ENCODE data around the gene PCDHGA9. TPM values are rescaled to one million over a fixed set of nuclear protein-coding genes. Genes with fewer than 3 reads are reported as not detected.
"Not testable (repeated sequence)": the region's sequence is repeated elsewhere in the genome, so short reads cannot be mapped to it uniquely, and the experiment has no call there.

The PCDHGA9 gene
- total RNA-seq, 1 donor from 2014 or later, result 0.73 TPM

- H4K20me1 ChIP-seq (ENCODE audit: insufficient read depth, low read length); H3K36me3 ChIP-seq (ENCODE audit: insufficient read depth, low read length); H3K79me2 ChIP-seq (ENCODE audit: insufficient read depth, low read length); H3K27ac Mint-ChIP-seq (ENCODE audit: unreplicated experiment); H3K27me3 ChIP-seq (ENCODE audit: insufficient read depth, low read length); H3K4me1 Mint-ChIP-seq (ENCODE audit: low read depth, unreplicated experiment); H3K4me3 Mint-ChIP-seq (ENCODE audit: unreplicated experiment); FAIRE-seq; H3K4me1 ChIP-seq (ENCODE audit: insufficient read depth, low read length); H3K27ac ChIP-seq (ENCODE audit: low read depth, low read length); H3K27me3 Mint-ChIP-seq (ENCODE audit: low read depth, unreplicated experiment): not testable (repeated sequence)
- Mint-ChIP-seq H3K9me3 (ENCODE audit: unreplicated experiment) (peaks cover 31% of the 10 kb centered on the region), H3K36me3 (ENCODE audit: low read depth, unreplicated experiment) (peaks cover 27% of the 10 kb centered on the region)
- H3K4me3 ChIP-seq (ENCODE audit: insufficient read depth, low read depth, low read length), result peak within 1 kb of the TSS; percentile 42
- H2AFZ ChIP-seq (ENCODE audit: low read depth, low read length), result peak within 1 kb of the TSS; percentile 41
- peaks cover 41% of the 10 kb centered on the region for H3K9me3 ChIP-seq (ENCODE audit: insufficient read depth, low read depth, low read length)
- peak within 1 kb of the TSS; percentile 64 for H3K4me2 ChIP-seq (ENCODE audit: low read length)
- peak; percentile 41 for TF ChIP-seq CTCF (IDR thresholded peaks at IDR 0.05; ENCODE audit: insufficient read depth, low read depth, low read length)
- peak; percentile 30 for DNase-seq (ENCODE audit: low read depth)
- peak within 1 kb of the TSS; percentile 60 for H3K9ac ChIP-seq (ENCODE audit: low read length)
Measured at GRCh38 chr5:141397756-141398551, 4.6 kb upstream of the PCDHGA9 start, which contains the start of gene PCDHGB5. Gene PCDHGB5 (plus strand): TSS chr5:141397947. CDS start chr5:141398128, 181 bp downstream.

- Histone ChIP-seq H3K79me2 (ENCODE audit: insufficient read depth, low read length) (no peaks in the 10 kb centered on the region), H2AFZ (ENCODE audit: low read depth, low read length) (no peak overlapping the region), H3K27ac (ENCODE audit: low read depth, low read length) (no peak overlapping the region), H3K36me3 (ENCODE audit: insufficient read depth, low read length) (no peaks in the 10 kb centered on the region), H3K4me1 (ENCODE audit: insufficient read depth, low read length) (no peaks in the 10 kb centered on the region), H3K9ac (ENCODE audit: low read length) (no peak overlapping the region), H3K4me3 (ENCODE audit: insufficient read depth, low read depth, low read length) (no peak overlapping the region), H3K4me2 (ENCODE audit: low read length) (peak overlapping the region; percentile 48), H3K9me3 (ENCODE audit: insufficient read depth, low read depth, low read length) (peaks cover 42% of the 10 kb centered on the region), H3K27me3 (ENCODE audit: insufficient read depth, low read length) (no peaks in the 10 kb centered on the region), H4K20me1 (ENCODE audit: insufficient read depth, low read length) (no peaks in the 10 kb centered on the region)
- FAIRE-seq, result no peak
- Mint-ChIP-seq H3K27ac (ENCODE audit: unreplicated experiment) (no peak overlapping the region), H3K27me3 (ENCODE audit: low read depth, unreplicated experiment) (no peaks in the 10 kb centered on the region), H3K4me1 (ENCODE audit: low read depth, unreplicated experiment) (no peaks in the 10 kb centered on the region), H3K9me3 (ENCODE audit: unreplicated experiment) (peaks cover 28% of the 10 kb centered on the region), H3K36me3 (ENCODE audit: low read depth, unreplicated experiment) (peaks cover 26% of the 10 kb centered on the region), H3K4me3 (ENCODE audit: unreplicated experiment) (no peak overlapping the region)
- TF ChIP-seq EZH2 (IDR thresholded peaks at IDR 0.05; ENCODE audit: insufficient read depth, low read length) (no peak), CTCF (IDR thresholded peaks at IDR 0.05; ENCODE audit: insufficient read depth, low read depth, low read length) (no peak)
- DNase-seq (ENCODE audit: low read depth), result no peak
Measured at GRCh38 chr5:141398608-141399007, 4.0 kb upstream of the PCDHGA9 start.

Data from astrocyte (in vitro differentiated cells and primary cell).